GM23338 (cell line): Measurements from ENCODE around the gene UCP3.

ENCODE experiments used
- CREB1 ChIP-seq: fragments of 250-450 bp; sonication (Bioruptor Pico); IDR thresholded peaks from 2 replicates; pipeline ENCODE4 v1.5.0; 2020; ENCODE audit warnings: low read depth, mild to moderate bottlenecking, moderate library complexity
- CTCF ChIP-seq, 2 experiments: fragments of 200-600 bp in 1 of 2; sonication (generic) in 1 of 2; conservative IDR thresholded peaks; 2 replicates each; pipeline versions ENCODE4 v1.5.1 to v1.6.1; 2016 to 2017; ENCODE audit warnings: antibody characterized with exemption in 2 of 2, low read depth in 2 of 2, mild to moderate bottlenecking in 2 of 2, moderate library complexity in 1 of 2
- ETS1 ChIP-seq: IDR thresholded peaks from 2 replicates; pipeline ENCODE4 v1.6.1; 2016; ENCODE audit warnings: antibody characterized with exemption
- EZH2 ChIP-seq: fragments of 200-600 bp; sonication (generic); IDR thresholded peaks from one replicate; pipeline ENCODE4 v1.8.0; 2017; ENCODE audit warnings: antibody characterized with exemption, mild to moderate bottlenecking, low read depth; ENCODE audit not compliant: unreplicated experiment
- EZH2phosphoT487 ChIP-seq: fragments of 200-600 bp; sonication (generic); IDR thresholded peaks from one replicate; pipeline ENCODE4 v1.8.1; 2018; ENCODE audit warnings: antibody characterized with exemption; ENCODE audit not compliant: unreplicated experiment
- JUNB ChIP-seq: IDR thresholded peaks from one replicate; pipeline ENCODE4 v1.6.1; 2016; ENCODE audit warnings: antibody characterized with exemption; ENCODE audit not compliant: unreplicated experiment
- NANOG ChIP-seq: IDR thresholded peaks from 2 replicates; pipeline ENCODE4 v1.6.1; 2016; ENCODE audit warnings: antibody characterized with exemption, borderline replicate concordance
- POLR2AphosphoS5 ChIP-seq: IDR thresholded peaks from 2 replicates; pipeline ENCODE4 v1.6.1; 2016; ENCODE audit warnings: antibody characterized with exemption, low read depth
- REST ChIP-seq: IDR thresholded peaks from one replicate; pipeline ENCODE4 v1.6.1; 2018; ENCODE audit warnings: antibody characterized with exemption; ENCODE audit not compliant: unreplicated experiment
- STAT1 ChIP-seq: IDR thresholded peaks from one replicate; pipeline ENCODE4 v1.6.1; 2016; ENCODE audit warnings: antibody characterized with exemption; ENCODE audit not compliant: unreplicated experiment
- ZNF114 ChIP-seq: fragments of 250-450 bp; sonication (Bioruptor Pico); IDR thresholded peaks from 2 replicates; pipeline ENCODE4 v1.5.0; 2020; ENCODE audit warnings: mild to moderate bottlenecking, moderate library complexity

GRCh38 chr11:73950869-73951710 lies 57.8 kb downstream of the UCP3 start, which contains the start of gene DNAJB13:
- TF ChIP-seq EZH2phosphoT487 (no peak), ETS1 (no peak), EZH2 (no peak), CTCF (conservative IDR thresholded peaks at IDR 0.05; ENCODE audit: low read depth in 2 of 2) (no peak), STAT1 (no peak), POLR2AphosphoS5 (no peak), JUNB (no peak), REST (no peak), ZNF114 (no peak), CREB1 (CRISPR knock-in tag) (no peak), NANOG (no peak)
